ENCODE measurements around the gene CYB561.

- TF ChIP-seq, protein P1, sequence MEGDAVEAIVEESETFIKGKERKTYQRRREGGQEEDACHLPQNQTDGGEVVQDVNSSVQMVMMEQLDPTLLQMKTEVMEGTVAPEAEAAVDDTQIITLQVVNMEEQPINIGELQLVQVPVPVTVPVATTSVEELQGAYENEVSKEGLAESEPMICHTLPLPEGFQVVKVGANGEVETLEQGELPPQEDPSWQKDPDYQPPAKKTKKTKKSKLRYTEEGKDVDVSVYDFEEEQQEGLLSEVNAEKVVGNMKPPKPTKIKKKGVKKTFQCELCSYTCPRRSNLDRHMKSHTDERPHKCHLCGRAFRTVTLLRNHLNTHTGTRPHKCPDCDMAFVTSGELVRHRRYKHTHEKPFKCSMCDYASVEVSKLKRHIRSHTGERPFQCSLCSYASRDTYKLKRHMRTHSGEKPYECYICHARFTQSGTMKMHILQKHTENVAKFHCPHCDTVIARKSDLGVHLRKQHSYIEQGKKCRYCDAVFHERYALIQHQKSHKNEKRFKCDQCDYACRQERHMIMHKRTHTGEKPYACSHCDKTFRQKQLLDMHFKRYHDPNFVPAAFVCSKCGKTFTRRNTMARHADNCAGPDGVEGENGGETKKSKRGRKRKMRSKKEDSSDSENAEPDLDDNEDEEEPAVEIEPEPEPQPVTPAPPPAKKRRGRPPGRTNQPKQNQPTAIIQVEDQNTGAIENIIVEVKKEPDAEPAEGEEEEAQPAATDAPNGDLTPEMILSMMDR (IDR thresholded peaks at IDR 0.05; ENCODE audit: low read length) = no peak
- TF ChIP-seq EZH2phosphoT487 (IDR thresholded peaks at IDR 0.05; ENCODE audit: low read length) = no peak
Observed at GRCh38 chr17:63382826-63383225, 63.3 kb downstream of the CYB561 start.

All from MM.1S (cell line).